HepG2 (cell line): ENCODE results near the gene THADA. TPM values are rescaled to one million over a fixed set of nuclear protein-coding genes. Genes with fewer than 3 reads are reported as not detected.

Source experiments
- ATAC-seq: fragments of 200-7000 bp; cut with Tn5 transposase; 3 replicates; pipeline ENCODE4 v1.9.1; 2020; ENCODE audit warnings: mild to moderate bottlenecking, moderate library complexity
- BruUV-seq: library from RNA; stranded (reverse); fragments of 400-500 nt; replicated peaks from 2 replicates; lab custom pipeline; 2021; lab: Mats Ljungman, UMichigan
- CTCF ChIA-PET: fragments of 300-600 bp; formaldehyde crosslinking; extraction: SDS; loops from one replicate; lab custom pipeline; 2021; ENCODE audit warnings: low total read pairs, inconsistent platforms, low intra/inter-chr PET ratio; lab: Yijun Ruan, JAX
- POLR2A ChIA-PET: fragments of 350-600 bp; sonication (Branson Sonifier 250); formaldehyde crosslinking; loops from one replicate; lab custom pipeline; 2020; ENCODE audit warnings: antibody characterized with exemption, inconsistent platforms; lab: Yijun Ruan, JAX
- DNase-seq: peaks from one replicate; pipeline ENCODE4 v3.0.0-alpha.2; 2015; ENCODE audit warnings: low spot score
- FAIRE-seq: peaks from 3 replicates; lab custom pipeline; 2011; peaks lifted over from hg19 to GRCh38; lab: Jason Lieb, UNC
- H2AFZ ChIP-seq: one replicate; pipeline ENCODE4 v1.6.1; 2011; ENCODE audit warnings: low read length, inconsistent platforms
- H3K27ac ChIP-seq: fragments of 300-600 bp; 3 replicates; pipeline ENCODE4 v1.8.0; 2011; ENCODE audit warnings: mixed run types, mild to moderate bottlenecking, mixed read lengths, low read length, inconsistent platforms; ENCODE audit not compliant: insufficient read depth; ENCODE audit errors: extremely low read length
- H3K27me3 ChIP-seq, 2 experiments: fragments of 200-600 bp in 1 of 2; 2 replicates in 1 of 2; 3 replicates in 1 of 2; pipeline versions ENCODE4 v1.6.0 to v1.8.0; 2011; ENCODE audit warnings: low read length in 2 of 2, mild to moderate bottlenecking in 2 of 2, moderate library complexity in 2 of 2, inconsistent platforms in 1 of 2; ENCODE audit not compliant: insufficient read depth in 2 of 2, control insufficient read depth in 1 of 2
- H3K36me3 ChIP-seq, 2 experiments: fragments of 200-600 bp in 1 of 2; replicated peaks in 1 of 2; 2 replicates in 1 of 2; 3 replicates in 1 of 2; pipeline versions ENCODE4 v1.5.1 to v1.8.0; 2011; ENCODE audit warnings: low read length in 2 of 2, inconsistent platforms in 1 of 2; ENCODE audit not compliant: insufficient read depth in 2 of 2, control insufficient read depth in 1 of 2
- H3K4me1 ChIP-seq: 2 replicates; pipeline ENCODE4 v1.5.1; 2012; ENCODE audit warnings: low read length, inconsistent platforms; ENCODE audit not compliant: insufficient read depth
- H3K4me2 ChIP-seq: 2 replicates; pipeline ENCODE4 v1.6.0; 2011; ENCODE audit warnings: low read depth, low read length, inconsistent platforms
- H3K4me3 ChIP-seq, 3 experiments: fragments of 200-600 bp in 1 of 3; sonication (generic), shearing (Covaris generic) in 1 of 3; replicated peaks in 1 of 3; 2 replicates each; pipeline ENCODE4 v1.5.1; 2011 to 2016; ENCODE audit warnings: low read length in 3 of 3, inconsistent platforms in 2 of 3, low read depth in 2 of 3, mild to moderate bottlenecking in 2 of 3, control low read depth in 1 of 3, mixed read lengths in 1 of 3; ENCODE audit not compliant: insufficient read depth in 1 of 3
- H3K79me2 ChIP-seq: one replicate; pipeline ENCODE4 v1.6.1; 2011; ENCODE audit warnings: low read length, inconsistent platforms; ENCODE audit not compliant: insufficient read depth
- H3K9ac ChIP-seq: 2 replicates; pipeline ENCODE4 v1.6.0; 2011; ENCODE audit warnings: mild to moderate bottlenecking, low read depth, low read length, inconsistent platforms; ENCODE audit not compliant: insufficient read depth
- H3K9me3 ChIP-seq: 2 replicates; pipeline ENCODE4 v1.5.1; 2012; ENCODE audit warnings: mild to moderate bottlenecking, low read length
- H4K20me1 ChIP-seq: 2 replicates; pipeline ENCODE4 v1.6.0; 2011; ENCODE audit warnings: inconsistent platforms, mild to moderate bottlenecking, low read length, moderate library complexity; ENCODE audit not compliant: insufficient read depth
- CCDC6 ChIP-seq: sonication (generic); formaldehyde crosslinking; IDR thresholded peaks from 2 replicates; pipeline ENCODE4 v1.8.1; 2022; ENCODE audit warnings: mild to moderate bottlenecking, missing genetic modification reagents, moderate library complexity
- GATAD1 ChIP-seq: IDR thresholded peaks from 2 replicates; pipeline ENCODE4 v1.6.1; 2016; ENCODE audit warnings: missing genetic modification reagents, missing compliant biosample characterization
- HNRNPL ChIP-seq: fragments of 200-400 bp; formaldehyde crosslinking; IDR thresholded peaks from 2 replicates; pipeline ENCODE4 v1.6.1; 2017; ENCODE audit warnings: mild to moderate bottlenecking, low read depth, low read length
- MED8 ChIP-seq: sonication (generic); formaldehyde crosslinking; IDR thresholded peaks from 2 replicates; pipeline ENCODE4 v1.8.1; 2023; ENCODE audit warnings: mild to moderate bottlenecking, missing genetic modification reagents; ENCODE audit not compliant: insufficient replicate concordance
- TSC22D2 ChIP-seq: sonication (generic); formaldehyde crosslinking; IDR thresholded peaks from 2 replicates; pipeline ENCODE4 v1.5.1; 2020; ENCODE audit warnings: missing genetic modification reagents, mild to moderate bottlenecking, borderline replicate concordance
- YEATS2 ChIP-seq: sonication (generic); formaldehyde crosslinking; IDR thresholded peaks from 2 replicates; pipeline ENCODE4 v1.4.0; 2020; ENCODE audit warnings: missing genetic modification reagents, borderline replicate concordance
- ZNF552 ChIP-seq: sonication (generic); formaldehyde crosslinking; IDR thresholded peaks from 2 replicates; pipeline ENCODE4 v1.9.0; 2022; ENCODE audit warnings: missing genetic modification reagents, mild to moderate bottlenecking, borderline replicate concordance
- ZNF557 ChIP-seq: sonication (generic); formaldehyde crosslinking; IDR thresholded peaks from 2 replicates; pipeline ENCODE4 v1.4.0; 2020; ENCODE audit warnings: missing genetic modification reagents
- ZNF598 ChIP-seq: sonication (generic); formaldehyde crosslinking; IDR thresholded peaks from 2 replicates; pipeline ENCODE4 v1.5.1; 2020; ENCODE audit warnings: mild to moderate bottlenecking, missing genetic modification reagents, borderline replicate concordance
- ZNF670 ChIP-seq: sonication (generic); formaldehyde crosslinking; IDR thresholded peaks from 2 replicates; pipeline ENCODE4 v1.8.0; 2022; ENCODE audit warnings: mild to moderate bottlenecking, missing genetic modification reagents, borderline replicate concordance
- ZNF720 ChIP-seq: sonication (generic); formaldehyde crosslinking; IDR thresholded peaks from 2 replicates; pipeline ENCODE4 v1.4.0; 2020; ENCODE audit warnings: missing genetic modification reagents
- ZNF839 ChIP-seq: sonication (generic); formaldehyde crosslinking; IDR thresholded peaks from 2 replicates; pipeline ENCODE4 v1.4.0; 2020; ENCODE audit warnings: missing genetic modification reagents, mild to moderate bottlenecking, borderline replicate concordance
- WGBS: methylation state at CpG from one replicate; pipeline ENCODE4 v1.1.6; 2017; ENCODE audit warnings: low lambda C conversion rate; 5-methylcytosine and 5-hydroxymethylcytosine counted together
- in situ Hi-C: cut with HindIII; loops from 2 replicates; pipeline ENCODE4 v1.10.0; 2017; ENCODE audit warnings: low pct_unique_long_range_greater_than_20kb; ENCODE audit not compliant: extremely low pct_ligation_motif_present
- intact Hi-C: fragments of 100-400 bp; cut with micrococcal nuclease; formaldehyde crosslinking; loops from one replicate; pipeline ENCODE4 v1.10.0; 2022; ENCODE audit not compliant: unreplicated experiment
- polyA plus RNA-seq, 8 experiments: library from polyadenylated mRNA; depleted of rRNA in 3 of 8; stranded (reverse) in 7 of 8; unstranded in 1 of 8; fragments of >200 nt; fragmentation: Illumina TruSeq in 4 of 8; extraction: Trizol in 4 of 8; gene quantifications; 2 replicates each; pipeline versions ENCODE4 v1.2.1 to v1.2.3, GENCODE V29; 2011 to 2016; ENCODE audit warnings: low read depth in 4 of 8, missing spikeins in 1 of 8, mixed read lengths in 1 of 8; ENCODE audit not compliant: insufficient read depth in 1 of 8
- total RNA-seq, 5 experiments: library from RNA; depleted of rRNA; stranded (reverse); fragments of >200 nt; fragmentation: Illumina TruSeq; extraction: Trizol; gene quantifications; 2 replicates each; pipeline ENCODE4 v1.2.3, GENCODE V29; 2016; ENCODE audit warnings: low read depth in 1 of 5
- TF ChIP-seq, protein P1 (sequence below), 2 experiments: sonication (generic) in 1 of 2; formaldehyde crosslinking in 1 of 2; IDR thresholded peaks; 2 replicates each; pipeline versions ENCODE4 v1.5.1 to v1.6.1; 2011 to 2020; ENCODE audit warnings: borderline replicate concordance in 1 of 2, low read depth in 1 of 2, low read length in 1 of 2, mild to moderate bottlenecking in 1 of 2, missing genetic modification reagents in 1 of 2, moderate library complexity in 1 of 2

The THADA gene
- total and polyA plus RNA-seq, 2 of the 13 experiments (the other 11 are each of a cell fraction or from before 2014, with no cell fraction given) = 12.7 to 21.7 TPM

DNA sequence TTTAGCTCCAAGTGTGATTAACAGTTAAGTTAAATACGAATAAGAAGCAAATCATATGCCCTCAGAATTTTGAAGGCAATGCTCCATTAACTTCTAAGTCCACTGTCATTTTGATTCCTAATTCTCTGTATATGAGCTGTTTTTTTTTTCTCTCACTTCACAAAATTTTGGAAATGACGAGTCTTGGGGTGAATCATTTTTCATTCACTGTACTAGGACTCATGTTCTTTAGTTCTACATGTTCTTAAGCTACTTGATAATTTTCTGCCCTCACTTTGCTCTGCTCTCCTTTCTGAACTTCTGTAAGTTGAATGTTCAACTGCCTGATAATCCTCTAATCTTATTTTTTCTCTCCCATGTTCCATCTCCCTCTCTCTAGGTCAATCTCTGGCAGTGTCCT, 141.0 kb downstream of the THADA start:
- no peak for FAIRE-seq
- BruUV-seq = no TSS peak

More for the DNA sequence above, 141.0 kb downstream of the THADA start:
- ChIA-PET CTCF (no interaction called here), POLR2A (interaction anchor here (1.1 kb wide), 1 partner anchor 11 kb away, joined by 3 read pairs; no protein-coding TSS in a partner anchor)
- no peak overlapping the region for H3K9ac ChIP-seq
- H3K79me2 ChIP-seq = no peaks in the 10 kb centered on the region
- peaks cover 99% of the 10 kb centered on the region for H3K4me1 ChIP-seq
- ATAC-seq (no peak), DNase-seq (no peak)
- in situ Hi-C loops = no loop called here
- no peaks in the 10 kb centered on the region; a peak in 1 of 5 replicates for H3K36me3 ChIP-seq
- no peaks in the 10 kb centered on the region for H3K9me3 ChIP-seq
- H4K20me1 ChIP-seq = no peaks in the 10 kb centered on the region
- H3K27me3 ChIP-seq = no peaks in the 10 kb centered on the region
- H2AFZ ChIP-seq = no peak overlapping the region
- H3K4me2 ChIP-seq = no peak overlapping the region
- H3K4me3 ChIP-seq = no peak overlapping the region
- WGBS = 94% methylated on average over 2 of the region's 2 CpGs
- TF ChIP-seq ZNF598 (no peak), ZNF552 (no peak), ZNF839 (CRISPR knock-in tag) (no peak), CCDC6 (no peak), MED8 (no peak), ZNF670 (CRISPR knock-in tag) (no peak), TSC22D2 (CRISPR knock-in tag) (no peak), HNRNPL (no peak), YEATS2 (CRISPR knock-in tag) (no peak), GATAD1 (CRISPR knock-in tag) (no peak), ZNF720 (CRISPR knock-in tag) (no peak), ZNF557 (CRISPR knock-in tag) (no peak)
- TF ChIP-seq, protein P1, sequence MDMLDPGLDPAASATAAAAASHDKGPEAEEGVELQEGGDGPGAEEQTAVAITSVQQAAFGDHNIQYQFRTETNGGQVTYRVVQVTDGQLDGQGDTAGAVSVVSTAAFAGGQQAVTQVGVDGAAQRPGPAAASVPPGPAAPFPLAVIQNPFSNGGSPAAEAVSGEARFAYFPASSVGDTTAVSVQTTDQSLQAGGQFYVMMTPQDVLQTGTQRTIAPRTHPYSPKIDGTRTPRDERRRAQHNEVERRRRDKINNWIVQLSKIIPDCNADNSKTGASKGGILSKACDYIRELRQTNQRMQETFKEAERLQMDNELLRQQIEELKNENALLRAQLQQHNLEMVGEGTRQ (IDR thresholded peaks at IDR 0.05; ENCODE audit: low read depth, low read length) = no peak
- TF ChIP-seq, protein P1 (CRISPR knock-in tag; IDR thresholded peaks at IDR 0.05; ENCODE audit: borderline replicate concordance) = no peak
- TF ChIP-seq, all 625 proteins: peak for 0
- no peak overlapping the region for H3K27ac ChIP-seq
- intact Hi-C loops = loop anchor here (5.0 to 10.0 kb wide), 3 partner anchors 32 to 140 kb away; no protein-coding TSS in a partner anchor
